Spleen (tissue), 11 donors: Measurements from ENCODE around the gene PRXL2B. TPM values are rescaled to one million over a fixed set of nuclear protein-coding genes. Genes with fewer than 3 reads are reported as not detected.

Experiments
- DNase-seq: peaks from one replicate; pipeline ENCODE4 v3.0.0-alpha.2; 2020
- H3K27ac ChIP-seq, 8 donors: fragments of 200-600 bp; sonication (generic) in 7 of 8; 1 replicate in 4 of 8; 2 replicates in 4 of 8; pipeline versions ENCODE4 v1.5.0 to v1.8.0; 2016 to 2021; ENCODE audit warnings: inconsistent platforms in 4 of 8, mild to moderate bottlenecking in 4 of 8, moderate library complexity in 1 of 8
- H3K27me3 ChIP-seq, 7 donors: fragments of 200-600 bp; sonication (generic) in 6 of 7; replicated peaks in 1 of 7; 1 replicate in 4 of 7; 2 replicates in 3 of 7; pipeline versions ENCODE4 v1.5.0 to v1.8.0; 2016 to 2021; ENCODE audit warnings: inconsistent platforms in 3 of 7, mild to moderate bottlenecking in 1 of 7
- H3K36me3 ChIP-seq, 6 donors: fragments of 200-600 bp; sonication (generic) in 5 of 6; 1 replicate in 4 of 6; 2 replicates in 2 of 6; pipeline versions ENCODE4 v1.5.0 to v1.8.0; 2016 to 2021; ENCODE audit warnings: inconsistent platforms in 2 of 6
- H3K4me1 ChIP-seq, 6 donors: fragments of 200-600 bp; sonication (generic) in 5 of 6; 1 replicate in 3 of 6; 2 replicates in 3 of 6; pipeline versions ENCODE4 v1.5.0 to v1.8.0; 2016 to 2021; ENCODE audit warnings: inconsistent platforms in 3 of 6
- H3K4me3 ChIP-seq, 8 donors: fragments of 200-600 bp; sonication (generic) in 7 of 8; 1 replicate in 4 of 8; 2 replicates in 4 of 8; pipeline versions ENCODE4 v1.5.0 to v1.8.0; 2016 to 2021; ENCODE audit warnings: inconsistent platforms in 4 of 8, mild to moderate bottlenecking in 4 of 8, moderate library complexity in 2 of 8
- H3K9me3 ChIP-seq, 8 donors: fragments of 200-600 bp; sonication (generic) in 7 of 8; 1 replicate in 4 of 8; 2 replicates in 4 of 8; pipeline versions ENCODE4 v1.5.0 to v1.8.0; 2016 to 2021; ENCODE audit warnings: inconsistent platforms in 4 of 8
- POLR2A ChIP-seq, 3 donors: fragments of 450-650 bp; IDR thresholded peaks; one replicate each; pipeline ENCODE4 v1.5.1; 2017; ENCODE audit warnings: antibody characterized with exemption in 3 of 3, mild to moderate bottlenecking in 1 of 3
- POLR2AphosphoS5 ChIP-seq, 3 donors: sonication (generic); formaldehyde crosslinking; IDR thresholded peaks; one replicate each; pipeline ENCODE4 v1.5.1; 2017; ENCODE audit warnings: antibody characterized with exemption in 3 of 3
- WGBS, 5 donors: extraction: QIAGEN DNeasy Blood & Tissue Kit in 3 of 5; methylation state at CpG; one replicate each; pipeline versions ENCODE4 v1.1.5 to v1.1.7; 2013 to 2018; 5-methylcytosine and 5-hydroxymethylcytosine counted together
- intact Hi-C: fragments of 100-400 bp; cut with DNase I; formaldehyde crosslinking; loops from one replicate; pipeline ENCODE4 v1.15.0; 2023; ENCODE audit warnings: low total_unique reads
- polyA plus RNA-seq, 3 donors: library from polyadenylated mRNA; stranded (reverse); fragments of 200-250 nt; gene quantifications; one replicate each; pipeline ENCODE4 v1.2.1, GENCODE V29; 2013
- total RNA-seq, 7 donors: library from RNA; depleted of rRNA in 3 of 7; stranded (reverse); fragments of >200 nt in 3 of 7; fragmentation: NEBNext Ultra II Directional in 4 of 7; extraction: Animal tissue kit (Norgen Biotek cat#: 25700) in 4 of 7; gene quantifications; one replicate each; pipeline versions ENCODE4 v1.1.0 to v1.2.1, GENCODE V29; 2016 to 2021
- TF ChIP-seq, protein P1 (sequence below), 11 experiments: fragments of 200-600 bp in 7 of 11; fragments of 450-650 bp in 4 of 11; sonication (generic) in 4 of 11; IDR thresholded peaks in 8 of 11; conservative IDR thresholded peaks in 3 of 11; 1 replicate in 7 of 11; 2 replicates in 4 of 11; pipeline versions ENCODE4 v1.4.0 to v1.8.0; 2016 to 2021; ENCODE audit warnings: antibody characterized with exemption in 11 of 11, inconsistent platforms in 4 of 11, mild to moderate bottlenecking in 1 of 11
- donor health status: healthy with polysubstance abuse.
- donor health status: DM: no; HTN: no; CAD: no; lungs with moderate emphysema.
- donor health status: DM: no; HTN: no; CAD: no.
- donor health status: Bipolar disorder and iron deficiency.
- donor health status: healthy.
- donor health status: DM: no; HTN: no; CAD: no.
- donor health status: DM: yes; HTN: yes; CAD: no.

Gene PRXL2B
- total and polyA plus RNA-seq, 10 donors = 10.7 to 43.0 (median 25.0) TPM

DNA sequence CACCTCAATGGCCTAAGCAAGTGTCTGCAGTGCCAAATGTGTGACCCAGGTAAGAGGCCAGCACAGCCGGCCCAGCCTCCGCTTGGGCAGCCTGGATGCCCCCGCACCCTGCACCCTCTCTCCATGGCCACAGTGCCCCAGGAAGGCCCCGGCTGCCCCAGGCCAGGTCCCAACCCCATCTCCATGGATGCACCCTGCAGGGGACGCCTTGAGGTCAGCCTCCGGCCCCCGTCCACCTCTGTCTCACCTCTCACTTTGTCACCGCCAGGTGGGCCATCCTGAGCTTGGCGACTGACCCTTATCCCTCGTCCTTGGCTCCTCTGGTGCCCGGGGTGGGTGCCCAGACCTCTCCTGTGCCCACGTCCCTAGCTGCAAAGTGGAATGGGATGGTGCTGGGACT lies 28.2 kb upstream of the PRXL2B start:
- peaks cover 0 to 60% (median 57%) of the 10 kb centered on the region in 6 donors for H3K36me3 ChIP-seq
- no peaks in the 10 kb centered on the region for H3K9me3 ChIP-seq
- TF ChIP-seq POLR2AphosphoS5 (IDR thresholded peaks at IDR 0.05) (no peak), POLR2A (IDR thresholded peaks at IDR 0.05) (no peak)
- TF ChIP-seq, protein P1, sequence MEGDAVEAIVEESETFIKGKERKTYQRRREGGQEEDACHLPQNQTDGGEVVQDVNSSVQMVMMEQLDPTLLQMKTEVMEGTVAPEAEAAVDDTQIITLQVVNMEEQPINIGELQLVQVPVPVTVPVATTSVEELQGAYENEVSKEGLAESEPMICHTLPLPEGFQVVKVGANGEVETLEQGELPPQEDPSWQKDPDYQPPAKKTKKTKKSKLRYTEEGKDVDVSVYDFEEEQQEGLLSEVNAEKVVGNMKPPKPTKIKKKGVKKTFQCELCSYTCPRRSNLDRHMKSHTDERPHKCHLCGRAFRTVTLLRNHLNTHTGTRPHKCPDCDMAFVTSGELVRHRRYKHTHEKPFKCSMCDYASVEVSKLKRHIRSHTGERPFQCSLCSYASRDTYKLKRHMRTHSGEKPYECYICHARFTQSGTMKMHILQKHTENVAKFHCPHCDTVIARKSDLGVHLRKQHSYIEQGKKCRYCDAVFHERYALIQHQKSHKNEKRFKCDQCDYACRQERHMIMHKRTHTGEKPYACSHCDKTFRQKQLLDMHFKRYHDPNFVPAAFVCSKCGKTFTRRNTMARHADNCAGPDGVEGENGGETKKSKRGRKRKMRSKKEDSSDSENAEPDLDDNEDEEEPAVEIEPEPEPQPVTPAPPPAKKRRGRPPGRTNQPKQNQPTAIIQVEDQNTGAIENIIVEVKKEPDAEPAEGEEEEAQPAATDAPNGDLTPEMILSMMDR (IDR thresholded peaks at IDR 0.05 in 8 of 11, conservative IDR thresholded peaks at IDR 0.05 in 3 of 11) = no peak
- H3K27me3 ChIP-seq = no peaks in the 10 kb centered on the region
- peak overlapping the region in 3 of 8 donors; percentile 71 to 95 (median 74) for H3K4me3 ChIP-seq
- H3K4me1 ChIP-seq = peaks cover 37 to 79% (median 58%) of the 10 kb centered on the region in 6 donors
- DNase-seq = no peak
- intact Hi-C loops = no loop called here
- WGBS, 5 donors = 92 to 97% (median 94%) methylated on average over 12 of the region's 12 CpGs
- peak overlapping the region in 3 of 8 donors; percentile 98 to 99 (median 98) for H3K27ac ChIP-seq

DNA sequence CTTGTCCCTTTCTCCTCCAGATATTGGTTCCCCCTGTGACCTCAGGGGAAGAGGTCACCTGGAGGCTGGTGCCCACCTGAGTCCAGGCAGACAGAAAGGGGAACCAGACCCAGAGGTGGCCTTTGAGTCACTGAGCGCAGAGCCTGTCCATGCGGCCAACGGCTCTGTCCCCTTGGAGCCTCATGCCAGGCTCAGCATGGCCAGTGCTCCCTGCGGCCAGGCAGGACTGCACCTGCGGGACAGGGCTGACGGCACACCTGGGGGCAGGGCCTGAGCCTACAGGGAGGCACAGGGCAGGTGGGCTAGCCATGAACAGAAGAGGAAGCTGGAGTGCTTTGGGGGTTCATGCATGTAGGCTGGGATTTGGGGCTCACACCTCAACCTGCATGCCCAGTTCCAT lies 27.7 kb upstream of the PRXL2B start:
- no peak overlapping the region for H3K4me3 ChIP-seq
- H3K27ac ChIP-seq = peak overlapping the region in 2 of 8 donors; percentile 10 to 98
- WGBS, 5 donors = 92 to 96% (median 95%) methylated on average over 4 to 6 of the region's 6 CpGs; no CpG with 5 or more reads in 1 of the 5 donors
- peaks cover 0 to 64% (median 61%) of the 10 kb centered on the region in 6 donors for H3K36me3 ChIP-seq
- peaks cover 37 to 77% (median 56%) of the 10 kb centered on the region in 6 donors for H3K4me1 ChIP-seq
- no peak for TF ChIP-seq POLR2A (IDR thresholded peaks at IDR 0.05)
- no peaks in the 10 kb centered on the region for H3K9me3 ChIP-seq
- H3K27me3 ChIP-seq = no peaks in the 10 kb centered on the region
- DNase-seq = no peak
- intact Hi-C loops = no loop called here

DNA sequence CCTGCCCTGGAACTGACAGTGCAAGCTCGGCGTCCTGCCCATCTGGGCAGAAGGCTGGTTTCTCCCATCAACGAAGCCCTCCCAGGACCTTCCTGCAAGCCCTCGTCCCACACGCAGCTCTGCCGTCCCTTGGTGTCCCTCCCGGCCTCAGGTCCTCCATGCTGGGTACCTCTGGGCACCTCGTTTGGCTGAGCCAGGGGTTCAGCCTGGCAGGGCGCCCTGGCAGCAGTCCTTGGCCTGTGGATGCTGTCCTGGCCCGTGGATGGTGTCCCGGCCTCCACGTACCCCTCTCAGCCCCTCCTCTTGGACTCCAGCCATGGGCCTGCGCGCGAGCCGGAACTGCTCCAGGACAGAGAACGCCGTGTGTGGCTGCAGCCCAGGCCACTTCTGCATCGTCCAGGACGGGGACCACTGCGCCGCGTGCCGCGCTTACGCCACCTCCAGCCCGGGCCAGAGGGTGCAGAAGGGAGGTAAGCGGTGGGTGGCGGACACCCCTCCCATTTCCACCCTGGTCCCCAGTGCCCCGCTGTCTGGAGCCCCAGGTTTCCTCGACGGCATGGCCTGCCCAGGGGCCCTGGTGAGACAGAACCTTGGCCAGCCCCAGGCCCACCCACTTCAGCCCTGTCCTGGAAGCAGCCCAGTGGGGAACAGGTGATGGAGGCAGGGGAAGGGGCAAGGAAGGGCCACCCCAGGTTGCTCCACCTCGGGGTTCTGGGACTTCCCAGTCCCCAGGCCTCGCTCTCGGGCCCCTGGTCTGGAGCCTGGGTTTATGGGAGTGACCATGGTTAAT lies 26.9 kb upstream of the PRXL2B start:
- TF ChIP-seq POLR2AphosphoS5 (IDR thresholded peaks at IDR 0.05) = peak in 2 of 3 donors; percentile 35 to 64
- TF ChIP-seq POLR2A (IDR thresholded peaks at IDR 0.05) = no peak
- TF ChIP-seq, protein P1 (IDR thresholded peaks at IDR 0.05 in 8 of 11, conservative IDR thresholded peaks at IDR 0.05 in 3 of 11) = no peak
- DNase-seq = no peak
- Histone ChIP-seq H3K36me3 (peaks cover 0 to 69% (median 62%) of the 10 kb centered on the region in 6 donors), H3K9me3 (no peaks in the 10 kb centered on the region), H3K4me1 (peaks cover 31 to 74% (median 47%) of the 10 kb centered on the region in 6 donors), H3K27ac (peak overlapping the region in 1 of 8 donors; percentile 98), H3K27me3 (no peaks in the 10 kb centered on the region), H3K4me3 (no peak overlapping the region)
- intact Hi-C loops = no loop called here
- 86 to 89% (median 87%) methylated on average over 14 to 35 of the region's 35 CpGs for WGBS, 5 donors

DNA sequence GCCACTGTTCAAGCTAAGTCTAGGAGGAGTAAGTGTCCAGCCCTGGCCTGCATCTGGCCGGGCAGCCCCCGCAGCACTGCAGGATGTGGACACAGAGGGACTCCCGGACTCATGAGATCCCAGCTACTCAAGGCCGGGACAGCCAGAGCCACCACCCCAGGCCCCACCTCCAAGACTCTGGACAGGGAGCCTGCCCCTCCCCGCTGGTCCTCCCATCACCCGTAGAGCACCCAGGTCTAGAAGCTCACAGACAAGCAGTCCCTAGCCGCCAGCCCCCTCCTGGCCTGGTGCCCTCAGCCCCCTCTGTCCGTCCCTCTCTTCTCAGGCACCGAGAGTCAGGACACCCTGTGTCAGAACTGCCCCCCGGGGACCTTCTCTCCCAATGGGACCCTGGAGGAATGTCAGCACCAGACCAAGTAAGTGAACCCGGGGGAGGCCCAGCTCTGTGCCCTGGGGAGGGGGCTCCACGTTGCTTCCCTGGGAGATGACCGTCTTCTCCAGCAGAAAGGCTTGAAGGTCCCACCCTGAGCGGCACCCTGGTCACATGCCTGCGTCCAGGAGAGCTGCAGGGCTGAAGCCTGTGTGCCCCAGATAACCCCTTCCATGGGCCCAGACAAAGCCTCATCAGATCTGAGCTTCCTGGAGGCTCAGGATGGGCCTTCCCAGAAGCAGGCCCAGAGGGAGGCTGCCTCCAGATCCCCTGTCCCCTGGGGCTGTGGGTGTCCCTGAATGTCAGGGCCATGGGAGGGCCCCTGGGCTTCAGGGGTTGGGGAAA lies 26.1 kb upstream of the PRXL2B start:
- TF ChIP-seq POLR2AphosphoS5 (IDR thresholded peaks at IDR 0.05) (no peak), POLR2A (IDR thresholded peaks at IDR 0.05) (no peak)
- TF ChIP-seq, protein P1 (IDR thresholded peaks at IDR 0.05 in 8 of 11, conservative IDR thresholded peaks at IDR 0.05 in 3 of 11) = no peak
- Histone ChIP-seq H3K9me3 (no peaks in the 10 kb centered on the region), H3K27ac (no peak overlapping the region), H3K36me3 (peaks cover 0 to 69% (median 62%) of the 10 kb centered on the region in 6 donors), H3K27me3 (no peaks in the 10 kb centered on the region), H3K4me3 (no peak overlapping the region), H3K4me1 (peaks cover 23 to 67% (median 40%) of the 10 kb centered on the region in 6 donors)
- 91 to 94% (median 92%) methylated on average over 14 to 15 of the region's 15 CpGs; no CpG with 5 or more reads in 1 of the 5 donors for WGBS, 5 donors
- no peak for DNase-seq
- intact Hi-C loops = no loop called here
